ENCODE measurements around the gene KRT75. TPM values are rescaled to one million over a fixed set of nuclear protein-coding genes. Genes with fewer than 3 reads are reported as not detected.

Gene KRT75
- total and polyA plus RNA-seq, 3 donors from 2014 or later = 0.19 TPM; not detected in 2

GRCh38 chr12:52398176-52398575, 36.0 kb downstream of the KRT75 start:
- no peak for DNase-seq
- 85 to 95% methylated on average over 1 of the region's 1 CpG for WGBS, 2 donors
- Histone ChIP-seq H3K4me1 (no peaks in the 10 kb centered on the region), H3K9me3 (no peaks in the 10 kb centered on the region), H3K36me3 (ENCODE audit: low read depth, missing control alignments) (no peaks in the 10 kb centered on the region), H3K27me3 (no peaks in the 10 kb centered on the region), H3K27ac (no peak overlapping the region), H3K4me3 (no peak overlapping the region)
- intact Hi-C loops (cut with DNase I; ENCODE audit: low total_unique reads) = no loop called here
- no peak for TF ChIP-seq POLR2A (IDR thresholded peaks at IDR 0.05)
- TF ChIP-seq CTCF (IDR thresholded peaks at IDR 0.05) = no peak

- intact Hi-C loops (cut with DNase I; ENCODE audit: low total_unique reads) = no loop called here
These were observed 37.5 kb downstream of the KRT75 start for GRCh38 chr12:52396656-52397055.

DNA sequence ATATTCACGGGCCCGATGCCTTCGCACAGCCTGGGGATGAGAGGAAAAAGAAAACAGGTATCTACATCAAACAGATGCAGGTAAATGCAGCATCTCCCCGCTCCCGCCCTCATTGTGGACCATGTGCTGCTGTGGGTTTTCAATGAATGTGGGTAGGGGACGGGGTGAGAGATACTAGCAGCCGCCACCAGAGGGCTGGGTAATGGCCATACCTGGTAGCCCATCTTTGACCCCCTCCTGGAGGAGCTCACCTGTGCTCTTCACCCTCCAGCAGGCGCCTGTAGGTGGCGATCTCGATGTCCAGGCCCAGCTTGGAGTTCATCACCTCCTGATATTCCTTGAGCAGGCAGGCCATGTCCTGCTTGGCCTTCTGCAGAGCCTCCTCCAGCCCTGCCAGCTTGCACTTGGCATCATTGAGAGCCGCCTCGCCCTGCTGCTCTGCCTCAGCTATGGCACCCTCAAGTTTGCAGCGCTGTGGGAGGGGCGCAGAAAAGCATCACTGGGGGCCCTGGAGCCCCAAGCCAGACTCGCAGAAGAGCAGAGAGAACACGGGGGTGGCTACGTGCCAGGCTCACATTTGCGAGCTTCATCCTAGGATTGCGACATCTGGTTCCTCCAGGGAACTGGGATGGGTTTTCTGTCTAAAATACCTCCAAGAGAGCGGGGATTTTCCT, 38.3 kb downstream of the KRT75 start:
- DNase-seq = peak; percentile 45

More at GRCh38 chr12:52396656-52397055, 37.5 kb downstream of the KRT75 start:
- Histone ChIP-seq H3K9me3 (no peaks in the 10 kb centered on the region), H3K4me1 (peaks cover 3% of the 10 kb centered on the region), H3K27ac (no peak overlapping the region), H3K4me3 (no peak overlapping the region), H3K27me3 (no peaks in the 10 kb centered on the region), H3K36me3 (ENCODE audit: low read depth, missing control alignments) (no peaks in the 10 kb centered on the region)
- DNase-seq = no peak
- TF ChIP-seq POLR2A (IDR thresholded peaks at IDR 0.05) = no peak
- 90 to 91% methylated on average over 8 of the region's 8 CpGs for WGBS, 2 donors

DNA sequence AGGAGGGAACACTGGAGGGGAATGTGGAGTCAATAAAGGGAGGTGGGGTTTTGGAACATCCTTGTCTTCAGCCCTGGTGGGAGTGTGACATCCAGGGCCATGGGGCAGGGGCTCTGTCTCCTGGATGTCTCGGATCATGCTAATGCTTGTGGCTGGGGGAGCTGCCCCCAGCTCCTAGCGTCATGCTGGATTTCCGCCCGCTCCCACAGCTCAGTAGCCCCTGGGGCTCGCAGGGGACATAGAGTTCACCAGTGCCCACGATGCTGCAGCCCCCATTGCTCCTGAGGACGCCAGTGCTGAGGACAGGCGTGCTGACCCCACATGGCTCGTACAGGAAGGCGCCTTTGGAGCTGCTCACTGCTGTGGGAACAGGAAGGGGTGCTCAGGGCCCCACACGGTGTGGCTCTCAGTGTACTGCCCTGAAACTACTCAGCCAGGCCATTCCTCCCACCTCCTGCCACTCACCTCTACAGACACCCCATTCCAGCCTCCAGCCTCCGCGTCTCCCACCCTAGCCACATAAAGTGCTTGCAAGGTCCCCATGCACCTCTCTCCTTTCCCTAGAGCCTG, 39.2 kb downstream of the KRT75 start:
- Histone ChIP-seq H3K27me3 (no peaks in the 10 kb centered on the region), H3K27ac (no peak overlapping the region), H3K4me1 (peaks cover 4% of the 10 kb centered on the region), H3K4me3 (no peak overlapping the region), H3K9me3 (no peaks in the 10 kb centered on the region), H3K36me3 (ENCODE audit: low read depth, missing control alignments) (no peaks in the 10 kb centered on the region)
- WGBS, 2 donors = 81 to 92% methylated on average over 13 of the region's 13 CpGs
- TF ChIP-seq CTCF (IDR thresholded peaks at IDR 0.05) (no peak), POLR2A (IDR thresholded peaks at IDR 0.05) (no peak)
- intact Hi-C loops (cut with DNase I; ENCODE audit: low total_unique reads) = no loop called here
- no peak for DNase-seq

More for the DNA sequence above, 38.3 kb downstream of the KRT75 start:
- Histone ChIP-seq H3K27ac (no peak overlapping the region), H3K9me3 (no peaks in the 10 kb centered on the region), H3K4me3 (no peak overlapping the region), H3K4me1 (peaks cover 4% of the 10 kb centered on the region), H3K27me3 (no peaks in the 10 kb centered on the region), H3K36me3 (ENCODE audit: low read depth, missing control alignments) (no peaks in the 10 kb centered on the region)
- intact Hi-C loops (cut with DNase I; ENCODE audit: low total_unique reads) = no loop called here
- TF ChIP-seq POLR2A (IDR thresholded peaks at IDR 0.05) (no peak), CTCF (IDR thresholded peaks at IDR 0.05) (no peak)
- WGBS, 2 donors = 76 to 78% methylated on average over 18 to 19 of the region's 20 CpGs

DNA sequence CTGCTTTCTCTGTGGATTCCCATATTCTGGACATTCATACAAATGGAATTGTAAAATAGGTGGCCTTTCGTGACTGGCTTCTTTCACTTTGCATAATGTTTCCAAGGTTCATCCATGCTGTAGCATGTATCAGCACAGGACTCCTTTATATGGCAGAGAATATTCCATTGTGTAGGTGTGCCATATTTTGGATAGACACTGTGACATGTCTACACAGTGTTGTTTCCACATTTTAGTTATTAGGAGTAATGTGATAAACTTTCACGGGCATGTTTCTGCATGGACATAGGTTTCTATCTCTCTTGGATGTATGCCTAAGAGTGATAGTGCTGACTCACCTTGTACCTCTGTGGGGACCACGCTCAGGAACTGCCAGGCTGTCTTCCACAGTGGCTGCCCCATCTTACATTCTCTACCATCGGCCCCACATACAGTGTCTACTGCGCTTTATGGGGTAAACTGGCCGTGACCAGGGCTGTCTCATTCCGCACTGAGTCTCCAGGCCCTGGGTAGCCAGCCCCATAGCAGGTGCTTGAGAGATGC, 41.6 kb downstream of the KRT75 start:
- H3K4me3 ChIP-seq = no peak overlapping the region
- H3K4me1 ChIP-seq = peaks cover 4% of the 10 kb centered on the region
- no peaks in the 10 kb centered on the region for H3K36me3 ChIP-seq (ENCODE audit: low read depth, missing control alignments)
- DNase-seq = no peak
- 84 to 94% methylated on average over 5 to 7 of the region's 7 CpGs for WGBS, 2 donors
- no peak overlapping the region for H3K27ac ChIP-seq
- TF ChIP-seq POLR2A (IDR thresholded peaks at IDR 0.05) (no peak), CTCF (IDR thresholded peaks at IDR 0.05) (no peak)
- intact Hi-C loops (cut with DNase I; ENCODE audit: low total_unique reads) = no loop called here
- H3K27me3 ChIP-seq = no peaks in the 10 kb centered on the region
- H3K9me3 ChIP-seq = no peaks in the 10 kb centered on the region

All from testis (tissue), 3 donors.